Right lobe of liver (tissue), 4 donors: ENCODE results near the gene OR2F1.

Experiments used
- CTCF ChIP-seq, 4 donors: fragments of 200-600 bp in 3 of 4; fragments of 450-650 bp in 1 of 4; IDR thresholded peaks; one replicate each; pipeline versions ENCODE4 v1.5.1 to v1.8.0; 2016 to 2022; ENCODE audit warnings: antibody characterized with exemption in 4 of 4, mild to moderate bottlenecking in 2 of 4
- POLR2A ChIP-seq: fragments of 450-650 bp; IDR thresholded peaks from one replicate; pipeline ENCODE4 v1.6.1; 2017; ENCODE audit warnings: antibody characterized with exemption, mild to moderate bottlenecking
- donor health status: DM: no; HTN: no; CAD: no.
- donor health status: DM: no; HTN: no; CAD: no.
- donor health status: DM: no; HTN: yes; CAD: no.

DNA sequence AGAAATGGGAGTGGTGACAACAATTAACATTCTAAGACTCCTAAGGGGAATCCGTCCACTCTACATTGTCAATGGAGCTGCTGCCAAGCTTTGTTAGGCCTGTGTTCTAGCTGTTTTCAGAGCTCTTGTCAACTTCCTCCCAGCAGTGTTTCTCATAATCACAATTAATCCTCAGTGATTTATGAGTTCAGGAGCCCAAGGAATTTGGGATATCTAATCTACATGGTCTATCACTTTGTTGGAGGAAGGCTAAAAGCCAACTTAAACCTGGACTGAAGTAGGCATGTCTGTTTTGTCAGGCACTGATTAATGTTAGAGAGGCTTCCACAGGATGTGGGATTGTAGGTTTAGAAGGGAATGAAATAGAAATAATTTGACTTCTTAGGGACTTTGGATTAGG is 29.8 kb upstream of the OR2F1 start:
- no peak for TF ChIP-seq CTCF (IDR thresholded peaks at IDR 0.05)
- TF ChIP-seq POLR2A: no peak
